HepG2 (cell line): Measurements from ENCODE around the gene URGCP. TPM values are rescaled to one million over a fixed set of nuclear protein-coding genes. Genes with fewer than 3 reads are reported as not detected.

Experiments
- ATAC-seq: fragments of 200-7000 bp; cut with Tn5 transposase; 3 replicates; pipeline ENCODE4 v1.9.1; 2020; ENCODE audit warnings: mild to moderate bottlenecking, moderate library complexity
- BruUV-seq: library from RNA; stranded (reverse); fragments of 400-500 nt; replicated peaks from 2 replicates; lab custom pipeline; 2021; lab: Mats Ljungman, UMichigan
- CTCF ChIA-PET: fragments of 300-600 bp; formaldehyde crosslinking; extraction: SDS; loops from one replicate; lab custom pipeline; 2021; ENCODE audit warnings: low total read pairs, inconsistent platforms, low intra/inter-chr PET ratio; lab: Yijun Ruan, JAX
- POLR2A ChIA-PET: fragments of 350-600 bp; sonication (Branson Sonifier 250); formaldehyde crosslinking; loops from one replicate; lab custom pipeline; 2020; ENCODE audit warnings: antibody characterized with exemption, inconsistent platforms; lab: Yijun Ruan, JAX
- DNase-seq: peaks from one replicate; pipeline ENCODE4 v3.0.0-alpha.2; 2015; ENCODE audit warnings: low spot score
- FAIRE-seq: peaks from 3 replicates; lab custom pipeline; 2011; peaks lifted over from hg19 to GRCh38; lab: Jason Lieb, UNC
- H2AFZ ChIP-seq: one replicate; pipeline ENCODE4 v1.6.1; 2011; ENCODE audit warnings: low read length, inconsistent platforms
- H3K27ac ChIP-seq: fragments of 300-600 bp; 3 replicates; pipeline ENCODE4 v1.8.0; 2011; ENCODE audit warnings: mixed run types, mild to moderate bottlenecking, mixed read lengths, low read length, inconsistent platforms; ENCODE audit not compliant: insufficient read depth; ENCODE audit errors: extremely low read length
- H3K27me3 ChIP-seq, 2 experiments: fragments of 200-600 bp in 1 of 2; 2 replicates in 1 of 2; 3 replicates in 1 of 2; pipeline versions ENCODE4 v1.6.0 to v1.8.0; 2011; ENCODE audit warnings: low read length in 2 of 2, mild to moderate bottlenecking in 2 of 2, moderate library complexity in 2 of 2, inconsistent platforms in 1 of 2; ENCODE audit not compliant: insufficient read depth in 2 of 2, control insufficient read depth in 1 of 2
- H3K36me3 ChIP-seq, 2 experiments: fragments of 200-600 bp in 1 of 2; replicated peaks in 1 of 2; 2 replicates in 1 of 2; 3 replicates in 1 of 2; pipeline versions ENCODE4 v1.5.1 to v1.8.0; 2011; ENCODE audit warnings: low read length in 2 of 2, inconsistent platforms in 1 of 2; ENCODE audit not compliant: insufficient read depth in 2 of 2, control insufficient read depth in 1 of 2
- H3K4me1 ChIP-seq: 2 replicates; pipeline ENCODE4 v1.5.1; 2012; ENCODE audit warnings: low read length, inconsistent platforms; ENCODE audit not compliant: insufficient read depth
- H3K4me2 ChIP-seq: 2 replicates; pipeline ENCODE4 v1.6.0; 2011; ENCODE audit warnings: low read depth, low read length, inconsistent platforms
- H3K4me3 ChIP-seq, 3 experiments: fragments of 200-600 bp in 1 of 3; sonication (generic), shearing (Covaris generic) in 1 of 3; replicated peaks in 1 of 3; 2 replicates each; pipeline ENCODE4 v1.5.1; 2011 to 2016; ENCODE audit warnings: low read length in 3 of 3, inconsistent platforms in 2 of 3, low read depth in 2 of 3, mild to moderate bottlenecking in 2 of 3, control low read depth in 1 of 3, mixed read lengths in 1 of 3; ENCODE audit not compliant: insufficient read depth in 1 of 3
- H3K79me2 ChIP-seq: one replicate; pipeline ENCODE4 v1.6.1; 2011; ENCODE audit warnings: low read length, inconsistent platforms; ENCODE audit not compliant: insufficient read depth
- H3K9ac ChIP-seq: 2 replicates; pipeline ENCODE4 v1.6.0; 2011; ENCODE audit warnings: mild to moderate bottlenecking, low read depth, low read length, inconsistent platforms; ENCODE audit not compliant: insufficient read depth
- H3K9me3 ChIP-seq: 2 replicates; pipeline ENCODE4 v1.5.1; 2012; ENCODE audit warnings: mild to moderate bottlenecking, low read length
- H4K20me1 ChIP-seq: 2 replicates; pipeline ENCODE4 v1.6.0; 2011; ENCODE audit warnings: inconsistent platforms, mild to moderate bottlenecking, low read length, moderate library complexity; ENCODE audit not compliant: insufficient read depth
- CEBPB ChIP-seq: IDR thresholded peaks from 2 replicates; pipeline ENCODE4 v1.6.1; 2011; ENCODE audit warnings: low read depth, low read length, improper control_type of control experiment, borderline replicate concordance
- DMTF1 ChIP-seq: sonication (generic); formaldehyde crosslinking; IDR thresholded peaks from 2 replicates; pipeline ENCODE4 v1.4.0; 2020; ENCODE audit warnings: mild to moderate bottlenecking, missing genetic modification reagents
- FUBP1 ChIP-seq: sonication (generic); formaldehyde crosslinking; IDR thresholded peaks from 2 replicates; pipeline ENCODE4 v1.5.1; 2020; ENCODE audit warnings: missing genetic modification reagents, mild to moderate bottlenecking, borderline replicate concordance
- HDAC1 ChIP-seq: sonication (generic); formaldehyde crosslinking; IDR thresholded peaks from 2 replicates; pipeline ENCODE4 v1.5.1; 2020; ENCODE audit warnings: mild to moderate bottlenecking, missing genetic modification reagents
- PHF21A ChIP-seq: sonication (generic); formaldehyde crosslinking; IDR thresholded peaks from 2 replicates; pipeline ENCODE4 v1.5.0; 2020; ENCODE audit warnings: mild to moderate bottlenecking, missing genetic modification reagents
- PRDM10 ChIP-seq: sonication (generic); formaldehyde crosslinking; IDR thresholded peaks from 2 replicates; pipeline ENCODE4 v1.4.0; 2020; ENCODE audit warnings: low read depth, missing genetic modification reagents
- SMARCC2 ChIP-seq: fragments of 450-650 bp; IDR thresholded peaks from 2 replicates; pipeline ENCODE4 v1.6.1; 2017; ENCODE audit warnings: antibody characterized with exemption, mild to moderate bottlenecking
- ZBTB8A ChIP-seq: sonication (generic); formaldehyde crosslinking; IDR thresholded peaks from 2 replicates; pipeline ENCODE4 v1.4.0; 2020; ENCODE audit warnings: mild to moderate bottlenecking, low read depth, missing genetic modification reagents, borderline replicate concordance
- ZFP90 ChIP-seq: sonication (generic); formaldehyde crosslinking; IDR thresholded peaks from 2 replicates; pipeline ENCODE4 v1.8.0; 2022; ENCODE audit warnings: missing genetic modification reagents, mild to moderate bottlenecking, inconsistent platforms, borderline replicate concordance
- ZNF224 ChIP-seq: sonication (generic); formaldehyde crosslinking; IDR thresholded peaks from 2 replicates; pipeline ENCODE4 v1.5.0; 2020; ENCODE audit warnings: mild to moderate bottlenecking, missing genetic modification reagents
- ZNF33B ChIP-seq: sonication (generic); formaldehyde crosslinking; IDR thresholded peaks from 2 replicates; pipeline ENCODE4 v1.5.1; 2020; ENCODE audit warnings: mild to moderate bottlenecking, missing genetic modification reagents
- ZNF615 ChIP-seq: sonication (generic); formaldehyde crosslinking; IDR thresholded peaks from 2 replicates; pipeline ENCODE4 v1.5.0; 2020; ENCODE audit warnings: mild to moderate bottlenecking, missing genetic modification reagents, borderline replicate concordance
- ZNF616 ChIP-seq: sonication (generic); formaldehyde crosslinking; IDR thresholded peaks from 2 replicates; pipeline ENCODE4 v1.5.0; 2020; ENCODE audit warnings: low read depth, mild to moderate bottlenecking, missing genetic modification reagents
- ZNF850 ChIP-seq: sonication (generic); formaldehyde crosslinking; conservative IDR thresholded peaks from 2 replicates; pipeline ENCODE4 v1.9.0; 2021; ENCODE audit warnings: mild to moderate bottlenecking, missing genetic modification reagents
- WGBS: methylation state at CpG from one replicate; pipeline ENCODE4 v1.1.6; 2017; ENCODE audit warnings: low lambda C conversion rate; 5-methylcytosine and 5-hydroxymethylcytosine counted together
- in situ Hi-C: cut with HindIII; loops from 2 replicates; pipeline ENCODE4 v1.10.0; 2017; ENCODE audit warnings: low pct_unique_long_range_greater_than_20kb; ENCODE audit not compliant: extremely low pct_ligation_motif_present
- intact Hi-C: fragments of 100-400 bp; cut with micrococcal nuclease; formaldehyde crosslinking; loops from one replicate; pipeline ENCODE4 v1.10.0; 2022; ENCODE audit not compliant: unreplicated experiment
- polyA plus RNA-seq, 8 experiments: library from polyadenylated mRNA; depleted of rRNA in 3 of 8; stranded (reverse) in 7 of 8; unstranded in 1 of 8; fragments of >200 nt; fragmentation: Illumina TruSeq in 4 of 8; extraction: Trizol in 4 of 8; gene quantifications; 2 replicates each; pipeline versions ENCODE4 v1.2.1 to v1.2.3, GENCODE V29; 2011 to 2016; ENCODE audit warnings: low read depth in 4 of 8, missing spikeins in 1 of 8, mixed read lengths in 1 of 8; ENCODE audit not compliant: insufficient read depth in 1 of 8
- total RNA-seq, 5 experiments: library from RNA; depleted of rRNA; stranded (reverse); fragments of >200 nt; fragmentation: Illumina TruSeq; extraction: Trizol; gene quantifications; 2 replicates each; pipeline ENCODE4 v1.2.3, GENCODE V29; 2016; ENCODE audit warnings: low read depth in 1 of 5
- TF ChIP-seq, protein P1 (sequence below): IDR thresholded peaks from 2 replicates; pipeline ENCODE4 v1.6.1; 2012; ENCODE audit warnings: low read depth, low read length, improper control_type of control experiment

Gene URGCP
- total and polyA plus RNA-seq, 2 of the 13 experiments (the other 11 are each of a cell fraction or from before 2014, with no cell fraction given) = 22.3 to 25.8 TPM

- H3K27ac ChIP-seq = no peak overlapping the region
- H3K79me2 ChIP-seq = no peaks in the 10 kb centered on the region
- no peaks in the 10 kb centered on the region for H3K4me1 ChIP-seq
- ATAC-seq = no peak
- no TSS peak for BruUV-seq
- no peak for DNase-seq
- H3K9ac ChIP-seq = no peak overlapping the region
- CTCF ChIA-PET = no interaction called here
- H2AFZ ChIP-seq = no peak overlapping the region
- H3K36me3 ChIP-seq = no peaks in the 10 kb centered on the region
- 16% methylated on average over 3 of the region's 4 CpGs for WGBS
- POLR2A ChIA-PET = interaction anchor here (1.2 kb wide), 1 partner anchor 58 kb away, joined by 3 read pairs; no protein-coding TSS in a partner anchor
- in situ Hi-C loops = loop anchor here (25.0 kb wide), 1 partner anchor 385 kb away; no protein-coding TSS in a partner anchor
- intact Hi-C loops = no loop called here
- H3K27me3 ChIP-seq = no peaks in the 10 kb centered on the region
- no peak for FAIRE-seq
- no peak overlapping the region for H3K4me3 ChIP-seq
- no peak overlapping the region for H3K4me2 ChIP-seq
- no peaks in the 10 kb centered on the region for H3K9me3 ChIP-seq
- no peaks in the 10 kb centered on the region for H4K20me1 ChIP-seq
- TF ChIP-seq ZNF615 (CRISPR knock-in tag) (no peak), HDAC1 (CRISPR knock-in tag) (no peak), ZNF616 (CRISPR knock-in tag) (no peak), ZNF224 (CRISPR knock-in tag) (no peak), SMARCC2 (no peak), ZNF850 (CRISPR knock-in tag) (no peak), DMTF1 (CRISPR knock-in tag) (no peak), ZBTB8A (CRISPR knock-in tag) (no peak), FUBP1 (CRISPR knock-in tag) (no peak), ZFP90 (CRISPR knock-in tag) (no peak), PHF21A (CRISPR knock-in tag) (no peak), PRDM10 (CRISPR knock-in tag) (no peak), ZNF33B (CRISPR knock-in tag) (no peak), CEBPB (no peak)
- TF ChIP-seq, protein P1, sequence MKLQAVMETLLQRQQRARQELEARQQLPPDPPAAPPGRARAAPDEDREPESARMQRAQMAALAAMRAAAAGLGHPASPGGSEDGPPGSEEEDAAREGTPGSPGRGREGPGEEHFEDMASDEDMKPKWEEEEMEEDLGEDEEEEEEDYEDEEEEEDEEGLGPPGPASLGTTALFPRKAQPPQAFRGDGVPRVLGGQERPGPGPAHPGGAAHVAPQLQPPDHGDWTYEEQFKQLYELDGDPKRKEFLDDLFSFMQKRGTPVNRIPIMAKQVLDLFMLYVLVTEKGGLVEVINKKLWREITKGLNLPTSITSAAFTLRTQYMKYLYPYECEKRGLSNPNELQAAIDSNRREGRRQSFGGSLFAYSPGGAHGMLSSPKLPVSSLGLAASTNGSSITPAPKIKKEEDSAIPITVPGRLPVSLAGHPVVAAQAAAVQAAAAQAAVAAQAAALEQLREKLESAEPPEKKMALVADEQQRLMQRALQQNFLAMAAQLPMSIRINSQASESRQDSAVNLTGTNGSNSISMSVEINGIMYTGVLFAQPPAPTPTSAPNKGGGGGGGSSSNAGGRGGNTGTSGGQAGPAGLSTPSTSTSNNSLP = no peak
Measured at GRCh38 chr7:43847496-43847895, 58.9 kb downstream of the URGCP start.
